NCI-H2107 treated with DMSO at 0.1 percent for 48 hours (cell line): ENCODE measurements around the gene IP6K3.

ENCODE experiments used
- DNase-seq: peaks from one replicate; lab custom pipeline; 2025; ENCODE audit not compliant: unreplicated experiment; lab: John Stamatoyannopoulos, UW

Gene IP6K3, protein sequence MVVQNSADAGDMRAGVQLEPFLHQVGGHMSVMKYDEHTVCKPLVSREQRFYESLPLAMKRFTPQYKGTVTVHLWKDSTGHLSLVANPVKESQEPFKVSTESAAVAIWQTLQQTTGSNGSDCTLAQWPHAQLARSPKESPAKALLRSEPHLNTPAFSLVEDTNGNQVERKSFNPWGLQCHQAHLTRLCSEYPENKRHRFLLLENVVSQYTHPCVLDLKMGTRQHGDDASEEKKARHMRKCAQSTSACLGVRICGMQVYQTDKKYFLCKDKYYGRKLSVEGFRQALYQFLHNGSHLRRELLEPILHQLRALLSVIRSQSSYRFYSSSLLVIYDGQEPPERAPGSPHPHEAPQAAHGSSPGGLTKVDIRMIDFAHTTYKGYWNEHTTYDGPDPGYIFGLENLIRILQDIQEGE

GRCh38 chr6:33746651-33747100 lies at the start of gene IP6K3:
Gene IP6K3 (minus strand): TSS chr6:33746905. CDS start chr6:33735476, 11,429 bp downstream.
- DNase-seq = no peak

- DNase-seq = peak; percentile 3
These were observed 48.4 kb upstream of the IP6K3 start for GRCh38 chr6:33794910-33795623.

DNA sequence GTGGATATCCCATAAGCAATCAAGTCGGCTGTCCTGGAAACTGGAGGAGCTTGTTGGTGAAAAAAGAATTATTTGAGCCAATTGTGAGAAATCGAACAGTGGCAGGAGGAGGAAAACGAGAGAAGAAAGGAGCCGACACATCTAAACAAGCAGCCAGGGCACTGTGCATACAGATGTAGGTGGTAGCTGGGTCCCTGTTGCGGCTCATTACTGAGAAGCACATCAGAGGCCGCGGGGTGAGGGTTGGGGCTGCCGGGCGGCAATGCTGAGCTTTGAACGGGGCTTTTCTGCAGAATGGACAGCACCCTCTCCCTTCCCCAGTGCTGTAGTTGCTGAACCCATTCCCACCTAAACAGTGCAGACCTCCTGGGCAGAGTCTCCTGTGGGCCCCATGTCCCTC lies 46.3 kb upstream of the IP6K3 start:
- DNase-seq = no peak

GRCh38 chr6:33791620-33792019 lies 44.9 kb upstream of the IP6K3 start:
- no peak for DNase-seq

DNA sequence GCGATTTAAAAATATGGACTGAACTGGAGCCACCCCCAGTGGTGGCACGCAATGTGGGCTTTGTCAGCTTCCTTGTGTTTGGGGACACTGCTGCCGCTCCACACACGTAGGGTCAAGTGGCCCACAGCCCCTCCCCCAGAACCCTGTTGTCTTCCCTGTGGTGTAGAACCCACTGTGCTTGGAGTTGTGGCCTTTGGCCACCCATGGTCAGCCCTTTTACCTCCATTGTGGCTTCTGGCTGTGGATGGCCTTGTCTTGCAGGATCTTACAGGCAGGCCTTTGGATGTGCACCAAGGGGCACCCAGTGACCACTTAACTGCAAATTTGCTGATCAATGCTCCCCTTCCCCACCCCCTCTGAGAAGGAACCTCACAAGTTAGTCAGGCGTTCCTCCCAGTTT lies 44.2 kb upstream of the IP6K3 start:
- no peak for DNase-seq

GRCh38 chr6:33790379-33790778 lies 43.7 kb upstream of the IP6K3 start:
- peak; percentile 16 for DNase-seq

DNA sequence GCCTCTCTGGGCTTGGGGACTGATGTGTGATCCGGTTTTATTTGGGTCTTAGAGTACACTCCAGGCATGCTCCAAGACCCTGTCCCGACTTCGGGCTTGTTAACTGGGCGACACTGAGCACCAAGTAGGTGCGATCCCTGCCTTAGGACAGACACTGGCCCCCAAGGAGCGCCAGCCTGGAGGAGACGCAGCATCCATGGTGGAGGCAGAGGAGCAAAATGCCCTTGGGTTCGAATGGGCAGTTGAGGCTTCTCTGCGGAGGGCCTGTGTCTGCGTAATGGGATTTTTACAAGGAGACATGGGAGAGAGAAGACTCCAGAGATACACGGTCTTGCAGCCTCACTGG lies 42.8 kb upstream of the IP6K3 start:
- no peak for DNase-seq

GRCh38 chr6:33788694-33789549 lies 42.2 kb upstream of the IP6K3 start, which contains the start of gene LEMD2:
Gene LEMD2 (minus strand): TSS chr6:33789130. CDS start chr6:33789116, 14 bp downstream.
- peak; percentile 51 for DNase-seq

DNA sequence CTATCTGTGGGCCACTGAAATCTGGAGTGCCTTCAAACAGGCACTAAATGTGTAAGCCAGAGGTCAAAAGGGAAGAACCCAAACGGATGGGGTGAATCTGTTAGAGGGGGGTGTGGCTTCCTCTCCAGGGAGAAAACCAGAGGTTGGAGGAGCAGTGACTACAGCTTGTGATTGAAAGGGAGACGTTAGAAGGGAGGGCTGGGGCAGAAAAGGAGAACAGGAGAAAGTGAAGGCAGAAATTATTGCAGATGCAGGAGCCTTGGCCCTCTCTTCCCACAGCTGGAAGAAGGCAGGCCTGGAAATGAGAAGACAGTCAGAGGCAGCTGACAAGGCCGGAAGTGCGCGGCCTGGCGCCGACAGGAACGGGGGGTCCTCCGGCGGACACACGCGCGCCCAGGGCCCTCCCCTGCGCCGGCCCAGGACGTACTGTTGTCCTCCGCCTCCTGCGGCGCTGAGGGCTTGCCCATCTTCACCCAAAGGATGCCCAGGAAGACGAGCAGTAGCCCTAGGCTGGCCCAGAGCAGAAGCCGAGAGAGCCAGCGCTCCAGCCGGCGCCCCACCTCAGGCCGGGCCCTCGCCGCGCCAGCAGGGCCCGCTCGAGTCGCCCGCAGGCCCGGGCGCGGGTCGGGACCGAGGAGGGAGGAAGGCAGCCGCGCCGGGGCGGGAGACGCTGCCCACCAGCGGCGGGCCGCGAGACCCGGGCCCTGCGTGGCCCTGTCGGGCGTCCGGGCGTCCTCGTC lies 41.4 kb upstream of the IP6K3 start:
- no peak for DNase-seq

DNA sequence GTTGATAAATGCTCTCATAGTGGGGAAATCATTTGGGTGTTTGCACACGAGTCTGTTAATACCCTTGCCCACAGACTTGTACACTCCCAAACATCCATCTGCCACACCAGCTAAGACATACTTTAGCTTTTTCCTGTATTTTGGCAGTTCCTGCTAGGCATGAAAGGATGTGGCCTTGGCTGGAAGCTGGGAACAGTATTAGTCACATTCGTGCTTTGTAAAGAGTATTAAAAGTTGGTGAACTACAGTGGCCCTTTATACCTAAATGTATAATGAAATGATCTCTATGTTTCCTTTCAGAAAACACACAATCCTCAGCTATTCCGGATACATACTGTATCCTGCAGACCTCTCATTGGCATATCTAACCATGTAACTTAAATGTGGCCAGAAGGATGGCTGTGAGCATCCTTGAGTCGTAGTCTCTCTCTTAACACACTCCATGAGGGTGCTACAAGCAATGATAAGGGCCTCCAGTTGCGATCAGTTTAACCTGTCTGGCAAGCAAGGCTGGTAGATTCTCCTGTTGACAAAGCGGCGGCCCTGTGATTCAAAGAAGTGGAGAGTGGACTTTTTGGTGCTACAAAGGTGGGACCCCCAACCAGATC lies 40.7 kb upstream of the IP6K3 start:
- no peak for DNase-seq

DNA sequence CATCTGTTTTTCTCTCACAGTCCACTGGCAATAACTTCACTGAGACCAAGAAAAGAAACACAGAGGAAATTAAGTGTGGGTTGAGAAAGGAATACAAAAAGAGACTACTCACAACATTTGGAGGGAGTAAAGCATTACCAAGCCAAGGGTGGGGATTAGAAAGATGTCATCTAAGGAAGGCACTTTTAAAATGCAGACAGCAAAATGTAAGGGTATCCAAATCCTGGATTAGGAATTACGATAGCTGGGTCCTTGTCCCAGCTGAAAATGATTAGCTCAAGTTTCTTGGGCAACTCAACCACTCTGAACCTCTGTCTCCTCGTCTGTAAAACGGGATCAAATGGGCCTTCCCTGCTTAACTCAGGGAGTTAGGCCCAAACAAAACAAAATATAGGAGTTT lies 40.0 kb upstream of the IP6K3 start:
- DNase-seq = no peak

DNA sequence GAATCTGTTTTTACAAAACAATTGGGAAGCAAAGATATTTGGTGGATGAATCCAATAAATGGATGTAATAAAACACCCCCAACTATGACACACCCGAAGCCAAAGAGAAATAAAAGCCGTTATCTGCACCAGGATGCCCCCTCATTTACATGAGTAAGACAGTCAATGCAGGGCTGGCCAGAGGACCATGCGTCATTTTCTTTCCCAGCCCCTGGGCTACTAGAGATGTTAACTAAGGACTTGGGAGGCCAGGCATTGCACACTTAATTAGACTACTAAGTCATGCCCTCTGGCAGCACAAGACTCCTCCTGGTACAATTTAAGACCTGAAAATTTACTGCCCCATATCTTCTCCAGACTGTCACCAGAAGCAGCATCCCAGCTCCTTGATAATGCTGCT lies 39.1 kb upstream of the IP6K3 start:
- no peak for DNase-seq

GRCh38 chr6:33784787-33785186 lies 38.1 kb upstream of the IP6K3 start:
- no peak for DNase-seq

DNA sequence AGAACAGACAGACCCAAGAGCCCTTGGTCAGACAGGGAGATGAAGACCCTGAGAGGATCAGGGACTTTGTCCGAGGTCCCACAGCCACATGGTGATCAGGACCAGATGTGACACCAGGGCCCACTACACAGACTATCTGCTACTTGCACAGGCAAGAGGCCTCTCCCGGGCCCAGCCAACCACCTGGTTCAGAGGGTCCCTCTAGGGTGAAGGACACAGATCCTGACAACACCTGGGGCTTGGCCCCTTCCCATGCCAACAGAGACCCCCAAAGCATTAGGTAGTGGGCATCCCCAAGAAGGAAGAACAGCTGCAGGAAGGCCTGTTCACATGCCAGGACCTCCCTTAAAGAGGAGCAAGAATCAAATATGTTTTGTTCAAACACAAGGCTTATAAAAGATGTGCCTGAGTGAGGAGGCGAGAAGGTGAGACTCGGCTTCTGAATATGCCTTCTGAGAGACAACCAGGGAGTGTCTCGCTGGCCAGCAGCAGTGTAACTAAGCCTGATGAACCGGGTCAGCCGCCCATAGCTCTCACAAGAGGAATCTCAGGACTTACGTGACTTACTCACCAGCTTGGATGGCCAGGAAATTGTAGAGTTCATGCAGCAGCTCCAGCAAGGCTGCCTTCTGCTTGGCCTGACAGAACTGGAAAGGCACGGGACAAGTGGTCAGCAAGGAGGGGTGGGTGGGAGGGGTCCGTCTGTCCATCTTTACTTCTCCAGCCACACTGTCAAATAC lies 37.2 kb upstream of the IP6K3 start:
- no peak for DNase-seq

GRCh38 chr6:33782561-33782960 lies 35.9 kb upstream of the IP6K3 start:
- no peak for DNase-seq

DNA sequence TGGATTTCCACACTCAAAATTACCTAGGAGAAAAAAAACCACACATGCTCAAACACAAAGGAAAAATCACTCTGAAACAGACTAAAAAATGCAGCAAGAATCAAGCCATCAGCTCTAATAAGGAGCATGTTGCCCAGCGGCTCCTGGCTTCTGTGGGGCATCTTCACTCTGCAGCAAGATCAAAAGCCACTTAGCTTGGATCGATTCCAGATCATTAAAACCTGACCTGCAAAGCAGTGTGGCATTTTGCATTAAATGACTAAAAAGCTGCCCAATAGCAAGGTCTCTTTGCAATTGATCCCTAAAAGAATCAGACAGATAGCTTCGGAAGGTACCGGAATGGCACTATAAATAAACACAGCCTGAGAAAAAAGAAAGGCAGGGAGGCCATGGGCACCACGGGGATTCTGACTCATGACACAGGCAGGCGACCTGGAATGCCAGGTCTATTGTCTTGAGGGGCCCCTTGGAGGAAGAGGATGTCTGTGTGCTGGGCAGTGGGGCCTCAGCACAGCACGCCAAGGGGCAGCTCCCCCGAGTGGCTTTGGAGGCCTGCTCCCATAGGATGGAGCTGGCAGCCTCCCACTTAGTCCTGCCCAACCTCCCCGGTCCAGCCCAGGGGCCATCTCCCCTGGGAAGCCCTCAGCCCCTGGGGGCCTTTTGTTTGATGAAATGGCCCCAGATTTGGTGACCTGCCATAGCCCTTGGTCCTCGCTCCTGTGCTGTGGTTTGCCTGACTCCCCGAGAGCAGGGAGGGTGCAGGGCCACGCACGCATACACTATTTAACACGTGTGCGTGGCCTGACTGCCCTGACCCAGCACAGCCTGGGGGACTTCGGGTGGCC lies 34.6 kb upstream of the IP6K3 start:
- no peak for DNase-seq

- no peak for DNase-seq
These were observed 33.2 kb upstream of the IP6K3 start for GRCh38 chr6:33779895-33780294.

- no peak for DNase-seq
These were observed 32.6 kb upstream of the IP6K3 start for GRCh38 chr6:33779290-33779689.
